Measurements from ENCODE around the gene FBXO42. TPM values are rescaled to one million over a fixed set of nuclear protein-coding genes. Genes with fewer than 3 reads are reported as not detected.

Gene FBXO42
- total RNA-seq, 1 experiment from 2014 or later = 13.0 TPM

GRCh38 chr1:16307222-16307621 lies 45.1 kb downstream of the FBXO42 start:
- no TSS peak for BruUV-seq (replicated peaks)

GRCh38 chr1:16302709-16303627 lies 49.3 kb downstream of the FBXO42 start:
- no TSS peak for BruUV-seq (replicated peaks)
- intact Hi-C loops (cut with micrococcal nuclease; ENCODE audit: unreplicated experiment) = no loop called here

More at GRCh38 chr1:16307222-16307621, 45.1 kb downstream of the FBXO42 start:
- no peaks in the 10 kb centered on the region for H4K20me1 ChIP-seq (ENCODE audit: insufficient read depth)
- no peaks in the 10 kb centered on the region for H3K27me3 ChIP-seq (ENCODE audit: insufficient read depth, low read depth)
- H3K9me3 ChIP-seq (ENCODE audit: insufficient read depth, low read depth) = no peaks in the 10 kb centered on the region
- TF ChIP-seq CTCF (conservative IDR thresholded peaks at IDR 0.05) (no peak), EZH2 (IDR thresholded peaks at IDR 0.05; ENCODE audit: low read depth) (no peak)
- H3F3A ChIP-seq (ENCODE audit: insufficient read depth, low read depth) = no peaks in the 10 kb centered on the region
- no peaks in the 10 kb centered on the region for H3K36me3 ChIP-seq (ENCODE audit: low read depth)
- no peak overlapping the region for H3K4me3 ChIP-seq
- intact Hi-C loops (cut with micrococcal nuclease; ENCODE audit: unreplicated experiment) = no loop called here
- ChIA-PET POLR2A (ENCODE audit: unreplicated experiment) (no interaction called here), CTCF (interaction anchor here (0.7 kb wide), 1 partner anchor 40 kb away, joined by 4 read pairs; no protein-coding TSS in a partner anchor)
- no peak for DNase-seq
- no peak overlapping the region for H3K4me2 ChIP-seq
- no peaks in the 10 kb centered on the region for H3K79me2 ChIP-seq (ENCODE audit: low read depth)
- H3K27ac ChIP-seq = no peak overlapping the region
- H3K4me1 ChIP-seq (replicated peaks; ENCODE audit: insufficient read depth) = no peaks in the 10 kb centered on the region
- no peaks in the 10 kb centered on the region for H3K9me2 ChIP-seq (ENCODE audit: insufficient read depth)
- H2AFZ ChIP-seq = no peak overlapping the region

GRCh38 chr1:16300436-16300835 lies 51.8 kb downstream of the FBXO42 start:
- no peaks in the 10 kb centered on the region for H3K36me3 ChIP-seq (ENCODE audit: low read depth)
- BruUV-seq (replicated peaks) = no TSS peak

More at GRCh38 chr1:16302709-16303627, 49.3 kb downstream of the FBXO42 start:
- no peak overlapping the region for H3K4me3 ChIP-seq
- no peaks in the 10 kb centered on the region for H3F3A ChIP-seq (ENCODE audit: insufficient read depth, low read depth)
- no peaks in the 10 kb centered on the region; the same call in 1 of the 2 replicates for H4K20me1 ChIP-seq (ENCODE audit: insufficient read depth)
- TF ChIP-seq CTCF (conservative IDR thresholded peaks at IDR 0.05) (no peak), EZH2 (IDR thresholded peaks at IDR 0.05; ENCODE audit: low read depth) (no peak)
- H3K4me2 ChIP-seq = no peak overlapping the region
- H3K27me3 ChIP-seq (ENCODE audit: insufficient read depth, low read depth) = no peaks in the 10 kb centered on the region
- no peaks in the 10 kb centered on the region for H3K9me3 ChIP-seq (ENCODE audit: insufficient read depth, low read depth)
- no peak overlapping the region for H3K27ac ChIP-seq
- CTCF ChIA-PET = no interaction called here
- H3K36me3 ChIP-seq (ENCODE audit: low read depth) = no peaks in the 10 kb centered on the region
- no peak for DNase-seq
- POLR2A ChIA-PET (ENCODE audit: unreplicated experiment) = no interaction called here
- H3K4me1 ChIP-seq (replicated peaks; ENCODE audit: insufficient read depth) = no peaks in the 10 kb centered on the region
- H3K9me2 ChIP-seq (ENCODE audit: insufficient read depth) = no peaks in the 10 kb centered on the region
- H2AFZ ChIP-seq = no peak overlapping the region
- H3K79me2 ChIP-seq (ENCODE audit: low read depth) = no peaks in the 10 kb centered on the region

More at GRCh38 chr1:16300436-16300835, 51.8 kb downstream of the FBXO42 start:
- H3K79me2 ChIP-seq (ENCODE audit: low read depth) = no peaks in the 10 kb centered on the region
- no peaks in the 10 kb centered on the region for H3K4me1 ChIP-seq (replicated peaks; ENCODE audit: insufficient read depth)
- ChIA-PET POLR2A (ENCODE audit: unreplicated experiment) (no interaction called here), CTCF (no interaction called here)
- H3K9me3 ChIP-seq (ENCODE audit: insufficient read depth, low read depth) = no peaks in the 10 kb centered on the region
- no peaks in the 10 kb centered on the region; the same call in 1 of the 2 replicates for H4K20me1 ChIP-seq (ENCODE audit: insufficient read depth)
- no peak for DNase-seq
- no peaks in the 10 kb centered on the region for H3F3A ChIP-seq (ENCODE audit: insufficient read depth, low read depth)
- no peaks in the 10 kb centered on the region for H3K9me2 ChIP-seq (ENCODE audit: insufficient read depth)
- H3K27ac ChIP-seq = no peak overlapping the region
- H2AFZ ChIP-seq = no peak overlapping the region
- TF ChIP-seq EZH2 (IDR thresholded peaks at IDR 0.05; ENCODE audit: low read depth) (no peak), CTCF (conservative IDR thresholded peaks at IDR 0.05) (no peak)
- no peaks in the 10 kb centered on the region for H3K27me3 ChIP-seq (ENCODE audit: insufficient read depth, low read depth)
- no peak overlapping the region for H3K4me2 ChIP-seq
- H3K4me3 ChIP-seq = no peak overlapping the region
- intact Hi-C loops (cut with micrococcal nuclease; ENCODE audit: unreplicated experiment) = no loop called here

Data from PC-9 (cell line).